Endothelial cell (in vitro differentiated cells): ENCODE results near the gene ACOT8. TPM values are rescaled to one million over a fixed set of nuclear protein-coding genes. Genes with fewer than 3 reads are reported as not detected.

Experiments used
- DNase-seq: peaks from one replicate; pipeline ENCODE4 v3.0.0; 2021; ENCODE audit warnings: low spot score
- H3K27ac Mint-ChIP-seq: one replicate; pipeline ENCODE4 v1.8.0; 2021; ENCODE audit warnings: mixed read lengths, inconsistent platforms; ENCODE audit not compliant: unreplicated experiment
- H3K27me3 Mint-ChIP-seq: one replicate; pipeline ENCODE4 v1.8.0; 2021; ENCODE audit warnings: mild to moderate bottlenecking, moderate library complexity, mixed read lengths, inconsistent platforms; ENCODE audit not compliant: unreplicated experiment
- H3K36me3 Mint-ChIP-seq: one replicate; pipeline ENCODE4 v1.8.0; 2021; ENCODE audit warnings: mild to moderate bottlenecking, low read depth, mixed read lengths, inconsistent platforms; ENCODE audit not compliant: unreplicated experiment
- H3K4me1 Mint-ChIP-seq: one replicate; pipeline ENCODE4 v1.8.0; 2021; ENCODE audit warnings: mild to moderate bottlenecking, mixed read lengths, inconsistent platforms; ENCODE audit not compliant: unreplicated experiment
- H3K4me3 Mint-ChIP-seq: one replicate; pipeline ENCODE4 v1.8.0; 2021; ENCODE audit warnings: mild to moderate bottlenecking, mixed read lengths, inconsistent platforms; ENCODE audit not compliant: unreplicated experiment
- H3K9me3 Mint-ChIP-seq: one replicate; pipeline ENCODE4 v1.8.0; 2021; ENCODE audit warnings: mixed read lengths, inconsistent platforms; ENCODE audit not compliant: unreplicated experiment
- total RNA-seq: library from RNA; stranded (reverse); fragmentation: NEBNext Ultra II Directional; extraction: Animal tissue kit (Norgen Biotek cat#: 25700); gene quantifications from one replicate; pipeline ENCODE4 v1.2.1, GENCODE V29; 2021; ENCODE audit not compliant: unreplicated experiment
- TF ChIP-seq, protein P1 (sequence below): fragments of 200-600 bp; sonication (generic); IDR thresholded peaks from one replicate; pipeline ENCODE4 v1.5.0; 2021; ENCODE audit warnings: antibody characterized with exemption; ENCODE audit not compliant: unreplicated experiment

The ACOT8 gene
- total RNA-seq, 1 donor from 2014 or later: 25.3 TPM

DNA sequence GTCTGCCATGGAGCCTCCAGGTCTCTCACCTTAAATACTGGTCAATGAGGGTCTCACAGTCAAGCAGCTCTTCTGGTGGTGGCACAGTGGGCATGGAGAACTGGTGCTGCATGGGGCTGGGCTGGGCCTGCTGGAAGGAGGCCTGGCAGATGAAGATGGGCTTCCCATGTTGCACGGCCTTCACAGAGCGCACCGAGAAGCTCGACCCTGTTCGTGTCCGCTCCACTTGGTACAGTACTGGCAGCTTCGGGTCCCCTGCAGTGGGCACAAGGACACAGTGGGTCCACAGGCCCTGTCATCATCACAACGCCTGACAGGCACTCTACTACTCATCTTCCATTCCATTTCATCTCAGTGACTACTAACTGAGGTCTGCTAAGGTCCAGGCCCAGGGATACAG is 8.8 kb downstream of the ACOT8 start:
- no peaks in the 10 kb centered on the region for H3K9me3 Mint-ChIP-seq
- no peaks in the 10 kb centered on the region for H3K4me1 Mint-ChIP-seq
- no peak overlapping the region for H3K4me3 Mint-ChIP-seq
- TF ChIP-seq, protein P1, sequence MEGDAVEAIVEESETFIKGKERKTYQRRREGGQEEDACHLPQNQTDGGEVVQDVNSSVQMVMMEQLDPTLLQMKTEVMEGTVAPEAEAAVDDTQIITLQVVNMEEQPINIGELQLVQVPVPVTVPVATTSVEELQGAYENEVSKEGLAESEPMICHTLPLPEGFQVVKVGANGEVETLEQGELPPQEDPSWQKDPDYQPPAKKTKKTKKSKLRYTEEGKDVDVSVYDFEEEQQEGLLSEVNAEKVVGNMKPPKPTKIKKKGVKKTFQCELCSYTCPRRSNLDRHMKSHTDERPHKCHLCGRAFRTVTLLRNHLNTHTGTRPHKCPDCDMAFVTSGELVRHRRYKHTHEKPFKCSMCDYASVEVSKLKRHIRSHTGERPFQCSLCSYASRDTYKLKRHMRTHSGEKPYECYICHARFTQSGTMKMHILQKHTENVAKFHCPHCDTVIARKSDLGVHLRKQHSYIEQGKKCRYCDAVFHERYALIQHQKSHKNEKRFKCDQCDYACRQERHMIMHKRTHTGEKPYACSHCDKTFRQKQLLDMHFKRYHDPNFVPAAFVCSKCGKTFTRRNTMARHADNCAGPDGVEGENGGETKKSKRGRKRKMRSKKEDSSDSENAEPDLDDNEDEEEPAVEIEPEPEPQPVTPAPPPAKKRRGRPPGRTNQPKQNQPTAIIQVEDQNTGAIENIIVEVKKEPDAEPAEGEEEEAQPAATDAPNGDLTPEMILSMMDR: no peak
- DNase-seq: no peak
- H3K27me3 Mint-ChIP-seq: peaks cover 4% of the 10 kb centered on the region
- peaks cover 39% of the 10 kb centered on the region for H3K36me3 Mint-ChIP-seq
- no peak overlapping the region for H3K27ac Mint-ChIP-seq

DNA sequence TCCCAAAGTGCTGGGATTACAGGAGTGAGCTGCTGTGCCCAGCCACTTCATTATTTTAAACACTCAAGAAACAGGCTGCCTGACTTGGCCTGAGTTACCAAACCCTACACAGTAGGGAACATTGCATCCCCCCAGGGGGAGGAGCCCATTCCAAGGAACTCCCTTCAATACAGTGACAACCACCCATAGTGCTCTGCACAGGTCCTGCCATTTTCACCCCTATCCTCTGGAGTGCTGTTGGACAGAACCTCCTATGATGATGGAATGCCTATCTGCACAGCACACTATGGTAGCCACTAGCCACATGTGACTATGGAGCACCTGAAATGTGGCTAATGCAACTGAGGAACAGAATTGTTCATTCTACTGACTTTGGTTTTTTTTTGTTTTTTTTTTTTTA is 11.7 kb downstream of the ACOT8 start:
- Mint-ChIP-seq H3K4me3 (no peak overlapping the region), H3K4me1 (no peaks in the 10 kb centered on the region), H3K27ac (no peak overlapping the region), H3K9me3 (no peaks in the 10 kb centered on the region), H3K27me3 (no peaks in the 10 kb centered on the region), H3K36me3 (peaks cover 31% of the 10 kb centered on the region)
- no peak for DNase-seq
- TF ChIP-seq, protein P1: no peak

DNA sequence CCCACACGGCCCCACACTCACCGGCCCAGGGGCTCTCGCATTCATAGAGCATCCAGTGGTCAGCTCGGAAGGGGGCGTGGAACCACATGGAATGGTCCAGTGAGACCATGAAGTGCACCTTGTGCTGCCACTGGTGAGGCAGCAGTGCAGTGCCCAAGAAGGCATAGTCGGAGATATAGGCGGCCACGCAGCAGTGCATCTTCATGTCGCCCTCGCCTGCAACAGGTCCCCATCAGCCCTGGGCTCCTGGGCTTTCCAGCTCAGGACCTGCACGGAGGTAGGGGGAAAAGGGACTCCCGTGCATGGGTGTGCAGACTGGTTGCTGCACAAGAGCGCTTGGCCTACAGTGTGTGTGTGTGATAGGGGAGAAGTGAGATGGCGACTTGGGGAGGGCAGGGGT is 13.7 kb downstream of the ACOT8 start:
- H3K4me3 Mint-ChIP-seq: peak overlapping the region; percentile 62
- DNase-seq: no peak
- no peaks in the 10 kb centered on the region for H3K9me3 Mint-ChIP-seq
- H3K36me3 Mint-ChIP-seq: peaks cover 17% of the 10 kb centered on the region
- H3K27ac Mint-ChIP-seq: no peak overlapping the region
- TF ChIP-seq, protein P1: no peak
- H3K4me1 Mint-ChIP-seq: no peaks in the 10 kb centered on the region
- no peaks in the 10 kb centered on the region for H3K27me3 Mint-ChIP-seq

DNA sequence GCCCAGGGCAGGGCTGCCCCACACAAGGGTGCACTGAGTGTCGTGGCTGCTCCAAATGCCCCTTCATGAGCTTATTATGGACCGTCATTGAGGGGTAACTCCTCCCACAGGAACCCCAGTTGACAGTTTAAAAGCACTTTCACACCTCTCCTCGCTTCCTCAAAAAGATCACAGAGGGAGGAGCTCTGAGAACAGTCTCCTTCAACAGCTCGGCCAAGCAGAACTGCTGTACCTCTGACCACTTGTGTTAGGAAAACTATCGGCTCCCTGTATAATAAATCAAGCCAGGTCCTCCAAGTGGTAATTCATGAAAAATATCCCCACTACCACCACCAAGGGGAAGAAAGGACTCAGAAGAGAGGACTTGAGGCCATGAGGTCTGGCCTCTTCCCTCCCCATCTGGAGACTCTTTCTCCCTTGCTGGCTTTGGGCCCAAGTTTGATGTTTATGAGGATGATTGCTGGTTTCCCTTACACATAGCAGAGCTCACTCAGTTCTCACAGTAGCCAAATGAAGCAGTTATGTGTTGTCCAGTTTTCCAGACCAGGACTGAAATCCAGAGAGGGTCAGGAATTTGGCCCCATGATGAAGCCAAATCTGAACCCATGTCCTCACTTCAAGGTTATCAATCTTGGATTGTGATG is 14.9 kb downstream of the ACOT8 start:
- no peak for DNase-seq
- no peak overlapping the region for H3K4me3 Mint-ChIP-seq

More for the DNA sequence above, 14.9 kb downstream of the ACOT8 start:
- TF ChIP-seq, protein P1: no peak
- Mint-ChIP-seq H3K27me3 (no peaks in the 10 kb centered on the region), H3K4me1 (no peaks in the 10 kb centered on the region), H3K36me3 (peaks cover 15% of the 10 kb centered on the region), H3K9me3 (no peaks in the 10 kb centered on the region), H3K27ac (no peak overlapping the region)
